Mesodermal cell (in vitro differentiated cells): Measurements from ENCODE around the gene UBA1.
A peak's percentile ranks its signal among the peaks of the same experiment; 100 is the strongest.

ENCODE experiments used
- H3K27ac ChIP-seq: 2 replicates; pipeline ENCODE4 v1.7.0; 2013; ENCODE audit warnings: mild to moderate bottlenecking, low read depth, low read length, moderate library complexity; ENCODE audit not compliant: severe bottlenecking
- H3K36me3 ChIP-seq: 2 replicates; pipeline ENCODE4 v1.7.1; 2013; ENCODE audit warnings: mild to moderate bottlenecking, low read length, moderate library complexity; ENCODE audit not compliant: control insufficient read depth, insufficient read depth
- H3K4me1 ChIP-seq: one replicate; pipeline ENCODE4 v1.7.1; 2013; ENCODE audit warnings: mild to moderate bottlenecking, low read length; ENCODE audit not compliant: insufficient read depth, control insufficient read depth, poor library complexity, severe bottlenecking
- H3K4me3 ChIP-seq: 2 replicates; pipeline ENCODE4 v1.7.0; 2013; ENCODE audit warnings: low read length, control low read depth, mild to moderate bottlenecking; ENCODE audit not compliant: insufficient read depth, poor library complexity, severe bottlenecking; ENCODE audit errors: extremely low read depth
- H3K9me3 ChIP-seq: 2 replicates; pipeline ENCODE4 v1.7.1; 2013; ENCODE audit warnings: mild to moderate bottlenecking, low read length, moderate library complexity; ENCODE audit not compliant: control insufficient read depth
- WGBS, 2 experiments: methylation state at CpG; one replicate each; pipeline ENCODE4 v1.1.5; 2013; ENCODE audit warnings: missing lambda C conversion rate in 2 of 2; ENCODE audit not compliant: insufficient coverage in 2 of 2; 5-methylcytosine and 5-hydroxymethylcytosine counted together

Gene UBA1

DNA sequence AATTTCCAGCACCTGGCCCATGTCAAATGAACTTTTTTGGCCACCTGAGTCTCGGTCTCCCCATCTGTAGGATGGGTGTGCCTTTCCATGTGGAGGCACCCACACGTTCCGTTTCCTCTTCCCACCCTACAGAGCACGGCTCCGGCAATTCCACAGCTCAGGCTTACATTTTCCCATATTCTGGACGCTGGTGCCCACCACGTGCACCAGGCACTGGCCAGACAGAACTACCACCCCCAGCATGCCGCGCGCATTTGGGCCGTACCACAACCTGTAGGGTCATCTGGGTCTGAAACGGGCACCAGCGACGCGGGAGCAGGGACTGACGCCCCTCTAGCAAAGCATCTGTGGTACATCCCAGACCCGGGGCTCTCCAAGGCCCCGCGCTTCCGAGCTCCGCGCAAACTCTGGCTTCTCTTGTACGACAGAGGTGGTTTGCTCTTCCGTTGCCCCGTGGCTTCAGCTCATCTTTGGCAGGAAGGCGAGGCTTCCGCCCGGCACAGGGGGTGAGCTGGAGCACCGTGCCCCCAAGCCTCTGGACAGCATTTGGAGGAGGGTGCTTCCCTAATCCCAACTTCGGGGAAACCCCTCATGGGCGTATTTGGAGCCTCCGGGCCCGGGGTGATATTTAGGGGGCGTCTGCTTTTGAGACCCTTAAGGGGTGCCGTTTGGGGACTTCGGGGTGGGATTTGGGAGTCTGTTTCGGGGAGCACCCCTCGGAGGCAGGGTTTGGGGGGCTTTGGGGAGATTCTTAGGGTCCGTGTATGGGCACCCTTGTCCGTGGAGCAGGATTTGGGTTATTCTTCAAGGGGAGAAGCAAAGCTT is 3.0 kb upstream of the UBA1 start:
- Histone ChIP-seq H3K9me3 (no peaks in the 10 kb centered on the region), H3K27ac (no peak overlapping the region), H3K36me3 (peaks cover 17% of the 10 kb centered on the region), H3K4me1 (peaks cover 4% of the 10 kb centered on the region), H3K4me3 (peak overlapping the region; percentile 54)
- WGBS, 2 experiments: 0% methylated on average over 1 to 10 of the region's 40 CpGs

DNA sequence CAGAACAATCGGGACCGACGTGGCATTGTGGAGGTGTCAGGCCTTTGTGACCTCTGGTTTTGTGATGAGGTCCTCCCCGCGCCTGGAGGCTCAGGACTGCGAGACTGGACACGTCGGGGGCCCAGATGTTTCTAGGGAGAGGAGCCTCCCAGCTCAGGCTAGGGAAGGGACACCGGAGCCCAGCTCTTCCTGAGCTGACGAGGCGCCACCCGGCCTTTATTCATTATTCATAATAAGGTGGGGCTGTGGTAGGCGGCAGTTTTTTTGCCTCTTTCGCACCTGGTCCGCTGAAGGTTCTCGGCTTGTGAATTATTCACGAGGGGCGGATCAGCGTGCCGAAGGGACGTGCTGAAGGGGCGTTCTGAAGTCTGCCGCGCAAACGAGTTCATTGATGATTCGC is 2.3 kb upstream of the UBA1 start:
- 0 to 7% methylated on average over 3 of the region's 26 CpGs for WGBS, 2 experiments
- Histone ChIP-seq H3K4me3 (peak overlapping the region; percentile 54), H3K4me1 (peaks cover 7% of the 10 kb centered on the region), H3K27ac (no peak overlapping the region), H3K36me3 (peaks cover 10% of the 10 kb centered on the region), H3K9me3 (no peaks in the 10 kb centered on the region)

DNA sequence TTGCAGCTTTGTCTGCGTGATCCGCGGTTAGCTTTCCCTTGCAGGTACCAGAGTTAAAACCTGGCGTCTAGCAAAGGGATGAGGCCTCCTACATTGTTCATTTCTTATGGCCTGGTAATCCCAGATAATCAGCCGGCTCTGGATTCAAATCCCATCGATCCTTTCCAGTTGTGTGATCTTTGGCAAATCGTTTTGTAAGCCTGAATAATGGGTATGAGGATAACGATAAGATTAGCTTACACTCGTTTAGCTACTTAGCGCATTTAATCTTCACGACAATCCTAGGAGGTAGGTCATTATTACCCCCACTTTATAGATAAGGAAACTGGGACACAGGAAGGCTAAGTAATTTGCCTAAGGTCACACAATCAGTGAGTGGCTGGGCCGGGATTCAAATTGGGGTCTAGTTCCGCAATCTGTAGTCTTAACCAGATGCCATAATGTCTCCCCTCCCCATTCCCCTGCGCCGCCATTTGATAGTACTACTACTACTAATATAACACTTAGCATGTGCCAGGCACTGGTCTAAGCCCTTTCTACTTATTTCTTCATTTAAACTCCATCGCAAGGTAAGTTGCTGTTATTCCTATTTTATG is 1.7 kb upstream of the UBA1 start:
- Histone ChIP-seq H3K4me3 (peak overlapping the region; percentile 54), H3K9me3 (no peaks in the 10 kb centered on the region), H3K4me1 (peaks cover 7% of the 10 kb centered on the region), H3K27ac (no peak overlapping the region), H3K36me3 (peaks cover 8% of the 10 kb centered on the region)
- WGBS, 2 experiments: 10 to 61% methylated on average over 2 to 8 of the region's 16 CpGs

DNA sequence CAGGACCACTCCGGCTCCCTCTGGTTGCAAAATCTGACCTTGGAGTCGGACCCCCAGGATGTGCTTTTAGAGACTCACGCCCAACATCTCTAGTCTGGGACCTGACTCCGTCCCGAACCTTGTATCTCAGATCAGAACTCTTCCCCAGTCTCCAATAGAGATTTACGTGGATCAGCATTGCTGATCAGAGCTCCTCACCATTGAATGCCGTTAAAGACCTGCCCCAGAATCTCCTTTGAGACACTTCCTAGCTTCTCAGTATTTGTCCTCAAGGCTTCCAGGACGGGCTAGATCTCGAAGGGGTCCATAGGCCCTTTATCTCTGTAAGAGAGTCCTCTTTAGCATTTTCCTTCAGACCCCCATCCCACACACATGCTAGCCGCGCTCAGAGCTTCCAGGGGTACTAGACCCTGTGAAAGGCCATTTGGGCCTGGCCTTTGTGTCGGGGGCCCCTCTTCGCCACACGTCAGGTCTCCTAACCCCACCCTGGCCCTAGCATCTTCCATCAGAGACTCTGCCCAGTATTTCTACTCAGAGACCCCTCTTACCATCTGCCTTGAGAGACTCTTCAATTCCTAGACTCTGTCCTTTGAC is 662 bp downstream of the UBA1 start:
- WGBS, 2 experiments: 0 to 17% methylated on average over 6 to 9 of the region's 14 CpGs
- Histone ChIP-seq H3K4me3 (peak overlapping the region; percentile 61), H3K4me1 (peaks cover 15% of the 10 kb centered on the region), H3K27ac (peak overlapping the region; percentile 86), H3K9me3 (no peaks in the 10 kb centered on the region), H3K36me3 (peaks cover 18% of the 10 kb centered on the region)

DNA sequence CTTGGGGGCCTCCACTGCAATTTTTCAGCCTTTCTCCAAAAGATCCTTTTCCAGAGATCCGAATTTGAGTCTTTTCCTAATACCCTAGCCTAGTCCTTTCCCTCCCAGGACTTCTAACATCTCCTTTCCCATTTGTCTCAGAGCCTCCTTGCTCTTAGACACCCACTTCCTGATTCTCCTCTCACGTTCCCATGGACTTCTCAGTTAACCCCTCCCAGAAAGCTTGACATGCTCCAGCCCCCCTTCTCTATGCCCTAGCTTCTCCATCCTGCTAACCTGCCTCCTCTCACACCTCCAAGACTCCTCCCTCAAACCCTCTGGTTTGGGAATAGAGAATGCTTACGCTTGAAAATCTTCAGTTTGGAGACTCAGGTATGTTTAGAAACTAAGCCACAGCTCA is 2.5 kb downstream of the UBA1 start:
- peaks cover 34% of the 10 kb centered on the region for H3K36me3 ChIP-seq
- 100% methylated on average over 1 of the region's 3 CpGs for WGBS, 2 experiments
- no peaks in the 10 kb centered on the region for H3K9me3 ChIP-seq
- peak overlapping the region; percentile 12 for H3K4me3 ChIP-seq
- H3K4me1 ChIP-seq: peaks cover 15% of the 10 kb centered on the region
- no peak overlapping the region for H3K27ac ChIP-seq

DNA sequence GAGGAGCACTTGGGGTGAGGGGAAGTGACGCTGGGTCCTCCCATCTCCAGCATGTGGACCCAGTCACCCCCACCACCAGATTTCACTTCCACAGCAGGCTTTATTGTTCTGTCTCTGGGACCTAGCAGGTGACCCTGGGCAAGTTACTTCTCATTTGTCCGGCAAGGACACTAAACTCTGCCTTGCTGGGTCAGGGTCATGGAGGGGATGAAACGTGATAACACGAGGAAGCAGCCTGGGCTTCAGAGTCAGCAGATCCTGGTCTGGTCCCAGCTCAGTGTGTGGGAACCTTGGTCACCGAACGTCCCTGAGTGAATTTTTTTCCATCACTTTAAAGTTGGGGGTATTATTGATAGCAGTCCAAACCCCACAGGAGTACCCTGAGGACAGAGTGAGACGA is 3.9 kb downstream of the UBA1 start:
- no peak overlapping the region for H3K27ac ChIP-seq
- no peak overlapping the region for H3K4me3 ChIP-seq
- H3K9me3 ChIP-seq: no peaks in the 10 kb centered on the region
- peaks cover 48% of the 10 kb centered on the region for H3K36me3 ChIP-seq
- H3K4me1 ChIP-seq: peaks cover 15% of the 10 kb centered on the region
- 50 to 81% methylated on average over 2 of the region's 7 CpGs for WGBS, 2 experiments

DNA sequence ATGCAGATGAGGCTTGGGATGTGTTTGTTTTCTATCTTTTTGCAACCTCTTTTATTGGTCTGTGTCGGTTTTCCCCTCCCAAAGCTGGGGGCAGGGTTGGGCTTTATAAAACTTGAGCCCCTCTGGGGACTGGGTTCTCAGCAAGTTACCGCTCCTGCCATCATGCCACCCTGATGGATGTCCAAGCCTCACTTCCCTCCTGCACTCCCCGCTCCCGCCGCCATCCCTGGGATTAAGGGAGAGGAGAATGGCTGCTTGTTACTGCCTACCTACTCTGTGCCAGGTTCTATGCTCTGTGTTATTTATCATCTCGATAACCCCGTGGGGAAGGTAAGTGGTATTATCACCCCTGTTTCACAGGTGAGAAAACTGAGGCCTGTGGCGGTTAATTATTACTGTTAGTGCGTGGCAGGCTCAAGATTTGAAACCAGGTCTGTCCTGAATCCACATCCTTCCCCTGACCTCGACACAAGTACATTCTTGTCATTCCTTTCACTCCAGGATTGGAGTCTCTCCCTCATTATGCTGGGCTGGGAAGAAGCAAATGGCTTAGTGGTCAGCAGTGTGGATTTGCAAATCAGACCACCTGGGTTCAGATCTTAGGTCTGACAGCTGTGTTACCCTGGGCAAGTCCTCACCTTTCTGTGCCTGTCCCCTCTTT is 4.5 kb downstream of the UBA1 start:
- H3K9me3 ChIP-seq: no peaks in the 10 kb centered on the region
- WGBS, 2 experiments: 69 to 100% methylated on average over 1 to 2 of the region's 10 CpGs
- H3K4me3 ChIP-seq: no peak overlapping the region
- H3K27ac ChIP-seq: peak overlapping the region; percentile 41
- peaks cover 53% of the 10 kb centered on the region for H3K36me3 ChIP-seq
- peaks cover 15% of the 10 kb centered on the region for H3K4me1 ChIP-seq

DNA sequence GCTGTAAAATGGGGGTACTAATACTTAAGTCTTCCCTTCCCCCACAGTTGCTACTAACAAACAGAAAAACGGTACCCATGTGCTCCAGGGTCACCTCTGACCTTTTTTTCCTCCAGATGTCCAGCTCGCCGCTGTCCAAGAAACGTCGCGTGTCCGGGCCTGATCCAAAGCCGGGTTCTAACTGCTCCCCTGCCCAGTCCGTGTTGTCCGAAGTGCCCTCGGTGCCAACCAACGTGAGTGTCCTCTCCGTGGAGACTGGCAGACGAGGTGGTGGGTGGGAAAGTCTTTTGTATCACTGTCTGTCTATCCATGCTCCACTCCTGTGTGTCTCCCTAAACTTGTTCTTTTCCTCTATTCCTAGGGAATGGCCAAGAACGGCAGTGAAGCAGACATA is 5.1 kb downstream of the UBA1 start:
- peaks cover 15% of the 10 kb centered on the region for H3K4me1 ChIP-seq
- WGBS, 2 experiments: 95% methylated on average over 13 of the region's 15 CpGs; no CpG with 5 or more reads in 1 of the 2 experiments
- H3K4me3 ChIP-seq: no peak overlapping the region
- H3K9me3 ChIP-seq: no peaks in the 10 kb centered on the region
- H3K27ac ChIP-seq: no peak overlapping the region
- peaks cover 58% of the 10 kb centered on the region for H3K36me3 ChIP-seq

DNA sequence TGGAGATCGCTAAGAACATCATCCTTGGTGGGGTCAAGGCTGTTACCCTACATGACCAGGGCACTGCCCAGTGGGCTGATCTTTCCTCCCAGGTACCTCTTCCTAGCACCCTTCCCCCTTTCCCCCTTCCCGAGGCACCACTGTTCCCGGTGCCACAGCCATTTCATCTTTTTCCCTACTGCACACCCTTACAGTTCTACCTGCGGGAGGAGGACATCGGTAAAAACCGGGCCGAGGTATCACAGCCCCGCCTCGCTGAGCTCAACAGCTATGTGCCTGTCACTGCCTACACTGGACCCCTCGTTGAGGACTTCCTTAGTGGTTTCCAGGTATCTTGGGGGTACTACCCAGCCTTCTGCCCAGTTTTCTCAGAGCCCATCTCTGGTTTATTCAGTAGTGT is 5.7 kb downstream of the UBA1 start:
- peaks cover 15% of the 10 kb centered on the region for H3K4me1 ChIP-seq
- no peak overlapping the region for H3K27ac ChIP-seq
- H3K4me3 ChIP-seq: no peak overlapping the region
- H3K9me3 ChIP-seq: no peaks in the 10 kb centered on the region
- H3K36me3 ChIP-seq: peaks cover 63% of the 10 kb centered on the region
- 96 to 100% methylated on average over 5 of the region's 10 CpGs for WGBS, 2 experiments

DNA sequence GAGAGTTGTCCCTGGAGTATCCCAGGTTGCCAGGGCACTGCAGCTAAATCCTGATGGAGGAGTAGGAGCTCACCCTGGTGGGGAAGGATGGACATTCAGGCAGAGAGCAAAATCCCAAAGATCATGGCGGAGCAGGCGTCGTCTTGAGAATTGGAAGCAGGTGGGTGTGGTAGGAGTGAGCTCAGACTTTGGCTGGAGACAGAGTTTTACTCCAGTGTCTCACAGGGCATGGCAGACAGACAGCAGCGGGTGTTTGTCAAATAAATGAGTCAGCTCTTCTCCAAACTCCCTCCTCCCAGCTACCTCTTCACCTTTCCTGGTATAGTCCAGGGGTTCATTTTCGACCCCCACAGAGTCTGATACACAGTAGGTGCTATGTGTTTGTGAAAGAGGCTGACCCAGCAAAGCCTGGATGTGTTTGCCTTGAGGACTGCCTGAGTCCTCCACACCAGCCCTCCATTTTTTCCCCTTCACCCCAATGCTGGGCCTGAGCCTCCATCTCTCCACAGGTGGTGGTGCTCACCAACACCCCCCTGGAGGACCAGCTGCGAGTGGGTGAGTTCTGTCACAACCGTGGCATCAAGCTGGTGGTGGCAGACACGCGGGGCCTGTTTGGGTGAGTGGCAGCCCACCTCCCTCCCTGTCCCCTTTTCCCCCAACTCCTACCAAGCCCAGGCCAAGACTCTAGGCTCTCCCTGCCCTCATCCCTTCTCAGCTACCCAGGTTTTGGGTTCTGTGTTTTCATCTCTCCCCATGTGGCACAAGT is 6.9 kb downstream of the UBA1 start:
- no peak overlapping the region for H3K4me3 ChIP-seq
- H3K4me1 ChIP-seq: peaks cover 13% of the 10 kb centered on the region
- H3K9me3 ChIP-seq: no peaks in the 10 kb centered on the region
- no peak overlapping the region for H3K27ac ChIP-seq
- 100% methylated on average over 3 of the region's 9 CpGs; no CpG with 5 or more reads in 1 of the 2 experiments for WGBS, 2 experiments
- H3K36me3 ChIP-seq: peaks cover 74% of the 10 kb centered on the region
